COLO668 (cell line): ENCODE measurements around the gene ISLR.

Experiments
- DNase-seq: peaks from one replicate; lab custom pipeline; 2025; ENCODE audit not compliant: unreplicated experiment; lab: John Stamatoyannopoulos, UW

ISLR gene, protein sequence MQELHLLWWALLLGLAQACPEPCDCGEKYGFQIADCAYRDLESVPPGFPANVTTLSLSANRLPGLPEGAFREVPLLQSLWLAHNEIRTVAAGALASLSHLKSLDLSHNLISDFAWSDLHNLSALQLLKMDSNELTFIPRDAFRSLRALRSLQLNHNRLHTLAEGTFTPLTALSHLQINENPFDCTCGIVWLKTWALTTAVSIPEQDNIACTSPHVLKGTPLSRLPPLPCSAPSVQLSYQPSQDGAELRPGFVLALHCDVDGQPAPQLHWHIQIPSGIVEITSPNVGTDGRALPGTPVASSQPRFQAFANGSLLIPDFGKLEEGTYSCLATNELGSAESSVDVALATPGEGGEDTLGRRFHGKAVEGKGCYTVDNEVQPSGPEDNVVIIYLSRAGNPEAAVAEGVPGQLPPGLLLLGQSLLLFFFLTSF

DNA sequence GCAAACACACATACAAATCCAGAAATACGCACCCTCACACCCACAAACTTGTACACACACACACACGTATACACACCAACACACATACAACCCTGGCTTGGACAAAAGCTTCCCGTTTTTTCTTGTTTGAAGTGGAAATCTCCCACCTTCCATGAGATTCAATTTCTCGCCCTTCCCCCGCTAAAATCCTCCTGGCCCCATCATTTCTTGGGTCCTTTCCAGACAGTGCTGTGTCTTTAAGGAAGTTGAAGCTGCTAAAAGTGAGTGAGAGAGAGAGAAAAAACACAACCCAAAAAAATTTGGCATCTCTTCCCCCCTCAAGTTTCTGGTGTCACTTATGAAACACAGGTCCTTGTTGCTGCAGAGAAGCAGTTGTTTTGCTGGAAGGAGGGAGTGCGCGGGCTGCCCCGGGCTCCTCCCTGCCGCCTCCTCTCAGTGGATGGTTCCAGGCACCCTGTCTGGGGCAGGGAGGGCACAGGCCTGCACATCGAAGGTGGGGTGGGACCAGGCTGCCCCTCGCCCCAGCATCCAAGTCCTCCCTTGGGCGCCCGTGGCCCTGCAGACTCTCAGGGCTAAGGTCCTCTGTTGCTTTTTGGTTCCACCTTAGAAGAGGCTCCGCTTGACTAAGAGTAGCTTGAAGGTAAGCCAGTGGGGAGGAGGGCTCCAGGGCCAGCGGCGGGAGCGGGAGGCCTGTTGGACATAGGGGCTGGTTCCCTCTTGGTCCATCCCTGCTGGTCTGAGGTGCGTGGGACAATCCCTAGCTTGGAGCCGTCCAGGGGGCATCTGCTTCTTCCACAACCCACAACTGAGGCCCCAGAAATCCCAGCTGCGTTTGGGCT is at the start of gene ISLR:
TSS of gene ISLR (plus strand) at position 331 of the 839 bp plus-strand sequence. CDS start 1,149 bp downstream, outside the sequence.
- no peak for DNase-seq

DNA sequence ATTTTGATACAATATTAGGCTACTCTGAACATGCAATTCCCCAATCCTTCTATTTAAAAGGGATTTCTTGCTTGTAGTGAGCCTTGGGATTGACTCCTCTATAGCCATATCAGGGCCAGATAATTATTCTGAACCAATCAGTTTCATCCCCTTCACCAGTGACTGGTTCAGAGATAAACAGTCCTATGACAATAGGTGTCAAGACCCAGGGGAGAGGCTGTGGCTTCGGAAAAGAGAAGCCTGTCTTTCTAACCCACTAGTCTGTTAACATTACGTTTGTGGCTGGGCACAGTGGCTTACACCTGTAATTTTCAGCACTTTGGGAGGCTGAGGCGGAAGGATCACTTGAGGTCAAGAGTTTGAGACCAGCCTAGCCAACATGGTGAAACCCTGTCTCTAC is 49.3 kb upstream of the ISLR start:
- DNase-seq = no peak

DNA sequence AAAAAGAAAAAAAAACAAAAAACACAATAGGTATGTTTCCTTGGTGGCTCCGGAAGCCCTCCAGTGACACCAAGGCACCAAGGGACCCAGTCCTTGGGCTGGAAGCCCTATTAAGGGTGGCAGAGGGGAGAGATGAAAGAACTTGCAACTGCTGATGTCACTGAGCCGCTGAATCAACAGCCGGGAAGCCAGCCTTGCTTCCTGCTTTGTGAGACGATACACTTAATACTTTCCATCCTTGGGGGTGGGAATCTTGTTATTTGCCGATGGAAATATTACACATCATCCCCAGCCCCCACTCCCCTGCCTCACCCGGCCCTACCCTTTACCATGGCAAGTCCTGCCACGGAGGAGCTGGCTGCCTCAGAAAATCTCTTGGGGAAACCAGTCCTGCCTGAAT is 48.8 kb upstream of the ISLR start:
- no peak for DNase-seq

DNA sequence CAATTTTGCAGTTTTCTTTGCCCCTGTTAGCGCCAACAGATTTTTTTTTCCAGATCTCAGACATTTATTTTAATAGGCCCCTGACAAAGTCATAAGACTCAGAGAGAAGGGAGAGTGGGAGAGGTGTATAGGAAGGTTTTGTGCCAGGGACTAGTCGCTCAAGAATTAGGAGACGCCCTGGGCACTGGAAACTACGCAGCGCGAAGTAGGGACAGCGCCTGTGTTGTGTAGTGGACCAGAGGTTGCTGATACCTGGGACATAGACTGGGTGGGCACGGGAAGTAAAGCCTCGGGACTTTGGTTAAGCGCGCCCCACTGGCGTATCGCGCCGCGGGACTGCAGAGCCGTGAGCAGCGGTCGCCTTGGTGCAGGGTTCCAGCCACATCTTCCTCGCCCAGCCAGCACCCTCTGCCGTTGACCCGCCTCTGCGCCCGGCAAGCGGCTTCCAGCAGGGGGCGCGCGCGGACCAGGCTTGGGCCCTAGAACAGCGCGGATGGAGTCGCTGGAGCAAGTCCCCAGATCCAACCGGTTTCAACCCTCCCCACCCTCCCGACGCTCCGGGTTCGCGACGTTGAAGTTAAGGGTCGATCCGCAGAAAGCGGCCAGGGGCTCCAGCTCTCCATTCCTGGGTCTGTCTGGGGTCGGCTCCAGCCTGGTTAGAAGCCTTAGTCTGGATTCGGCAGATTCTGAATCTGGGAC is 46.1 kb upstream of the ISLR start:
- DNase-seq = peak; percentile 86

DNA sequence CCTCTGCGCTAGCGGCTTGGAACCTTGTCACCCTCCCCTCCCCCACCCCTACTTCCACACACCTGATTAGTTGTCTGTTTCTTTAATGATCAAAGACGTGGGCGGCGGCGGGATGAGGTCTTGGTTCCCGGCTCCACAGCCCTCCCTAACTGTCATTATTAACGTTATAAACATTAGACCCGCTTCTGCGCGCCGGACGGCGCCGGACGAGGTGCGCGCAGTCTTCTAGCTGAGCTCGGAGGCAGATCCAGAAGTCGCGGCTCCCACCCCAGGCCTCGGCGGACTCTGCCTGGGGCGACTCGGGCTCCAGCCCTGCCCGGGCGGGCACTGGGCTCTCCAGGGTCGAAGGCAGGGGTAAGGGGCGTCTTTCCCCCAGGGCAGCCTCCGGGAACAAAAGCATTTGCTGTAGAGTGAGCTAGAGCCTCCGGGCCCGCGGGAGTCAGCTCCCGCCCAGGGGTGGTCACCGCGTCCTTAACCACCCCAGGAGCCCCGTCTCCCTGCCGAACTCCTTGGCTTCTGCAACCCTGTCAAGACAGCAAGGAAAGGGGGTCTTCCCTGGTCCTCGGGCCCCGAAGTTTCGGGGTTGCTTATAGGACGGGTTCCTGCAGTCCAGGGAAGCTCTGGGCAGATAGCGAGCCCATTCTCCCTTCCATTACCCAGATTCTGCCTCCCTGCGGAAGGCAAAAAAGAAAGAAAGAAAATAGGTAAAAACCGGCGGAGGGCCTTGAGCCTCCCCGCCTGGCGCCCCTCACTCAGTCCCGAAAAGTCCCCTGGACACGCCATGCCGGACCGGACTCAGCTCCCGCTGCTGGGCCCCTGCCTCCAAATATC is 45.3 kb upstream of the ISLR start:
- peak; percentile 24 for DNase-seq

DNA sequence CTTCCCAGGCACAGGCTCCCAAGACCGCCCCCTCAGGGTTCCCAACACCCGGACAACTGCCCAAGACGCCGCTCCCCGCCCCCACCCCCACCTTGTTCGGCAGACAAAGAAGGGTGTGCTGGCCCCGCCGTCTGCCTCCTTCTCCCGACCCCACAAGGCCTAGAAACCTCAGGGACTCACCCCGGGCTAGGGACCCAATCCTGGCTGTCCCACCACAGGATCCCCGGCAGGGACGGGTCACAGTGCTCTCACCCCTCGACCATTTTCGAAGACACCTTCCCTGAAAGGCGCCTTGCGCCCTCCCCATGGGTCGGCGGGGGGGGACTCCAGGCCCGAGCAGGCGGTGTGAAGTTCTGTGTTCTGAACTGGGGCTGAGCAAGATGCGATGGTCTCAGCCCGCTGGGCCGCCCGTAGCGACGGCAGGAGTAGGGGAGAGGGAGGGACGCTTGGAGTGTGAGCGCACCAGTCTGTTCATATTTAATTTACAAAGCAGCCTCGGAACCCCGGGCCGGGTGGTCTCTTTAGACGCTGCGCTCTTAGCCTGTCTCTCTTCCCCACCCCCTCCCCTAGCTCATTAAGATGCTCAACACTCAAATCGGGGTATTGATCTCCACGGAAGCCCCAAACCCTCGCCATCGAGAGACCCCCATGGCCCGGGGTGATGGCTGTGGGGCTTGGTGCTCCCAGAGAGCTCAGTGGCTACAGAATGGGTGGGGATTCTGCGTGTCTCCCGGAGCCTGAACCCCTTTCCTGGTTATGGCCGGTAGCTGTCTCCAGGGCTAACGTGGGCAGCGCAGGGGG is 44.5 kb upstream of the ISLR start:
- no peak for DNase-seq

DNA sequence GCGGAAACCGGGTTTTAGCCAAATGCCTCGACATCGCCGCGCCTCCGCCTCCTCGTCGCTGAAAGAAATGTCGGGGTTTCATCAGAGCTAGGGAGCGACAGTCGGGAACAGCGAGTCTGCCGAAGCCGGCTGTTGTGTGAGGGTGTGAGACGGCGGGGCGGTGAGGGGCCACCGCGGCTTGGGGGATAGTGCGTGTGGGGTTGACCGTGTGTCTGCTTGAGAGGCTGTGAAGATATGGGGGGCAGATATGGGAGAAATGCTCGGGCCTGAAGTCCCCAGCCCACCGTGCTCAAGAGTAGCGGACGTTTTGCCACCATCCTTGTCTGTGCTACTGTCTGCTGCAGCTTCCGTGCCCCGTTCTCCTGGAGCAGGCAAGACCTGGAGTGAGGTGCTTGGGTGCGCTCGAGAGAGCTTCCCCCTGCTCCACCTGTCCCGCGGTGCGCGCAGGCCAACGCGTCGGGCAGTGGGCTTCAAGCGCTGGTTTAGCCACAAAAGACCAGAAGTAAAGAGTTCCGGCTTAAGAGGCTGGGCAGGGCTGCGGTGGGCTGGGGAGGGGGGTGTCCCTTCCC is 43.8 kb upstream of the ISLR start:
- DNase-seq = peak; percentile 17

DNA sequence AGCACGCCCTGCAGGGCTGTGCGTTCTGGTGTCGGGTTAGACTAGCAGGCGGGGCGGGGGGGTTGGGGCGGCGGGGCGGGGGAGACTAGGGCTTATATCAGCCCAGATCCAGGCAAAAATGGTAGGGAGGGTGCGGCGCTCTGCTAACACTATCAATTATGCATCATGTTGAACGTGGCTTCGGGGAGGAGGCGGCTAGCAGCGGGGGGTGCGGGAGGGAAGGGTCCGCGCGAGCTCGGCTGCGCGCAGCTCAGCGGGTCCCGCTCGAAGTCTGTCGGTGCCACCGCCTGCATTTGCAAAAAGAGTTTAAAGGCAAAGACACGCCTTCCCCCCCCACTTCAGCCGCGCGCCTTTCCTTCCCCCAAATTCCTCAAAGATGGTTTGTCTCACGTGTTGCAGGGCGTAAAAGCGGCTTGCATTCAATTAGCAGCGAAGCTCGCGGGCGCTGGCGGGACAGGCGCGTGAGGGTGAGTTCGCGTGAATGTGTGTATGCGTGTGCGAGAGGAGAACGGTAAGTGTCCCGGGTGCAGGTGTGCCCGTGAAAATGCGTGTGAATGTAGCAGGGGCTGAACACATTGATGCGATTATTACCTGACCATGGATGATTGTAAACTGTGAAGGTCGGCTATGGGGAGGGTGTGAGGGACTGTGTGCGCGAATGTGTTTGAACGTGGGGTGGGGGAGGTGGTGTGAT is 43.2 kb upstream of the ISLR start, which contains the start of gene ISLR2:
TSS of gene ISLR2 (plus strand) at position 432 of the 694 bp plus-strand sequence. CDS start 2,169 bp downstream, outside the sequence.
- peak; percentile 15 for DNase-seq

DNA sequence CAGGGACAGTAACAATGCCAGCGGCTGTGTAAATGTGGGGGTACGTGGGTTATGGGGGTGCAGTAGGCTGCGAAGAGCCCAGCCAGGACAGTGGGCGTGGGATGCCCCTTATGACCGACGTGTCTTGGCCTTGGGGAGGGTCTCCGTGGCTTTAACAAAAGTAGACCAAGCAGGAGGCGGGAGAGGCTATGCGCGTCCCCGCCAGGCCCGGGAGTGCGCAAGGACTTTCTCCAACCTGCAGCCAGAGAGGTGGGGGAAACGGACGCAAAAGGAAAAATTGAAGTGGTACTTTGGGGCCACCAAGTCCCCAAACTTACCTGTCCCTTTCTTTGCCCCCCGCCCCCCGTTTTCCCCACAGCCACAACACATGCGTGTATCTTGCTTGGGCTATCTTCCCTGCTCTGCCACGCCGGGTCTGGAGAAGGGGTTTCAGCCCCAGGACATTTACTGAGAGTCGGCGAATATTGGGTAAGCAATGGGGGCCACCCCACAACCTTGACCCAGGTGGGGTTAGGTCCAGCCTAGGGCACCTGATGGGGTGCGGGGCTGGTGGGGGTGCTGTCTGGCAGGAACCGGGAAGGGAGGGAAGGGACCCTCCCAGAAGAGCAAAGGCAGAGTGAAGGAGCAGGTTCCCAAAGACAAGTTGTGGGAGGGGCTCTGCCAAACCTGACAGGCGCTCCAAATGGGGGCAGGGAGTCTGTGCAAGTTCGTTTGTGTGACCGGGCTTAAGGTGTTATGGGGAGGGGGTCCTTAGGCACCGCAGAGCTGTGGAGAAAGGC is 42.5 kb upstream of the ISLR start:
- no peak for DNase-seq

DNA sequence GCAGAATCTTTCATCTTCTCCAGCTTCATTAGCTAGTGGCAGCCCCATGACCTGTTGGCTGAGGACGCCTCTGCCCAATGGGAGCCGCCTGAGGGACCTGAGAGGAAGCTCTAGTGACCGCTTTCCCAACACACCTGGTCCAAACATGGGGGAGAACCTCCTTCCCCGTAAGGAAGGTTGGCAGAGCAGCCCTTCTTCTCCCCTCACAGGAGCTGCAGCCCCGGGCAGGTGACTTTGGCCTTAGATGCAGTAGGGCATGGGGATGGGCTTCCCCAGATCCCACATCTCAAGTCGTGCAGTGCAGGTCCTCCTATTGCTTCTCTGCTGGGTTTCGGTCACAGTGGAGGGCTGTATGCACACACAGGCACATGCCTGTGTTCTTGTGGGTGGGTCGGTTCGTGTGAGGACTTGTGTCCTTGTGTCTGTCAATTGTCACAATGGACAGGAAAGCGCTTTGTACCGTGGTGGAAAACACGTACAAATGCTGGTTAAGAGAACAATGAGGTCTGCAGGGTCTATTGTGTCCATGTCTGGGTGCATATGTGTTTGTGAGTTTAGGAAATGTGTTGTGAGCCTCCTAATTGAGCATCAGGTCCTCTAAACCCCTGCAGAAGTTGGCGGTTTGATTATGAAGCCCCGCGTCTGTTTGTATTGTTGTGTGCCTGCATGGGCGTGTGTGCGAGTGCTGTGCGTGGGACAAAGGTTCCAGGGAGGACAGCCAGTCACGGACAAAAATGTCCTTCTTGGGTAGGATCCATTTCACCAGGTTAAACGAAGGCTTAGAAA is 41.7 kb upstream of the ISLR start:
- DNase-seq = no peak

DNA sequence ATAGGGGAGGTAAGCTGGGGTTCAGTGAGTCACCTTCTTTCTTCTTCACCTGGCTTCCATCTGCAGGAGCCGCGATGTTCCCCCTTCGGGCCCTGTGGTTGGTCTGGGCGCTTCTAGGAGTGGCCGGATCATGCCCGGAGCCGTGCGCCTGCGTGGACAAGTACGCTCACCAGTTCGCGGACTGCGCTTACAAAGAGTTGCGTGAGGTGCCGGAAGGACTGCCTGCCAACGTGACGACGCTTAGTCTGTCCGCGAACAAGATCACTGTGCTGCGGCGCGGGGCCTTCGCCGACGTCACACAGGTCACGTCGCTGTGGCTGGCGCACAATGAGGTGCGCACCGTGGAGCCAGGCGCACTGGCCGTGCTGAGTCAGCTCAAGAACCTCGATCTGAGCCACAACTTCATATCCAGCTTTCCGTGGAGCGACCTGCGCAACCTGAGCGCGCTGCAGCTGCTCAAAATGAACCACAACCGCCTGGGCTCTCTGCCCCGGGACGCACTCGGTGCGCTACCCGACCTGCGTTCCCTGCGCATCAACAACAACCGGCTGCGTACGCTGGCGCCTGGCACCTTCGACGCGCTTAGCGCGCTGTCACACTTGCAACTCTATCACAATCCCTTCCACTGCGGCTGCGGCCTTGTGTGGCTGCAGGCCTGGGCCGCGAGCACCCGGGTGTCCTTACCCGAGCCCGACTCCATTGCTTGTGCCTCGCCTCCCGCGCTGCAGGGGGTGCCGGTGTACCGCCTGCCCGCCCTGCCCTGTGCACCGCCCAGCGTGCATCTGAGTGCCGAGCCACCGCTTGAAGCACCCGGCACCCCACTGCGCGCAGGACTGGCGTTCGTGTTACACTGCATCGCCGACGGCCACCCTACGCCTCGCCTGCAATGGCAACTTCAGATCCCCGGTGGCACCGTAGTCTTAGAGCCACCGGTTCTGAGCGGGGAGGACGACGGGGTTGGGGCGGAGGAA is 40.5 kb upstream of the ISLR start:
- peak; percentile 68 for DNase-seq

DNA sequence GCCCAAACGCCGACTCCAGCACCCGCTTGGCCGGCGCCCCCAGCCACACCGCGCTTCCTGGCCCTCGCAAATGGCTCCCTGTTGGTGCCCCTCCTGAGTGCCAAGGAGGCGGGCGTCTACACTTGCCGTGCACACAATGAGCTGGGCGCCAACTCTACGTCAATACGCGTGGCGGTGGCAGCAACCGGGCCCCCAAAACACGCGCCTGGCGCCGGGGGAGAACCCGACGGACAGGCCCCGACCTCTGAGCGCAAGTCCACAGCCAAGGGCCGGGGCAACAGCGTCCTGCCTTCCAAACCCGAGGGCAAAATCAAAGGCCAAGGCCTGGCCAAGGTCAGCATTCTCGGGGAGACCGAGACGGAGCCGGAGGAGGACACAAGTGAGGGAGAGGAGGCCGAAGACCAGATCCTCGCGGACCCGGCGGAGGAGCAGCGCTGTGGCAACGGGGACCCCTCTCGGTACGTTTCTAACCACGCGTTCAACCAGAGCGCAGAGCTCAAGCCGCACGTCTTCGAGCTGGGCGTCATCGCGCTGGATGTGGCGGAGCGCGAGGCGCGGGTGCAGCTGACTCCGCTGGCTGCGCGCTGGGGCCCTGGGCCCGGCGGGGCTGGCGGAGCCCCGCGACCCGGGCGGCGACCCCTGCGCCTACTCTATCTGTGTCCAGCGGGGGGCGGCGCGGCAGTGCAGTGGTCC is 39.7 kb upstream of the ISLR start:
- no peak for DNase-seq

DNA sequence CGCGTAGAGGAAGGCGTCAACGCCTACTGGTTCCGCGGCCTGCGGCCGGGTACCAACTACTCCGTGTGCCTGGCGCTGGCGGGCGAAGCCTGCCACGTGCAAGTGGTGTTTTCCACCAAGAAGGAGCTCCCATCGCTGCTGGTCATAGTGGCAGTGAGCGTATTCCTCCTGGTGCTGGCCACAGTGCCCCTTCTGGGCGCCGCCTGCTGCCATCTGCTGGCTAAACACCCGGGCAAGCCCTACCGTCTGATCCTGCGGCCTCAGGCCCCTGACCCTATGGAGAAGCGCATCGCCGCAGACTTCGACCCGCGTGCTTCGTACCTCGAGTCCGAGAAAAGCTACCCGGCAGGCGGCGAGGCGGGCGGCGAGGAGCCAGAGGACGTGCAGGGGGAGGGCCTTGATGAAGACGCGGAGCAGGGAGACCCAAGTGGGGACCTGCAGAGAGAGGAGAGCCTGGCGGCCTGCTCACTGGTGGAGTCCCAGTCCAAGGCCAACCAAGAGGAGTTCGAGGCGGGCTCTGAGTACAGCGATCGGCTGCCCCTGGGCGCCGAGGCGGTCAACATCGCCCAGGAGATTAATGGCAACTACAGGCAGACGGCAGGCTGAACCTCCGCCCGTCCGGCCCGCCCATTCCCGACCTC is 39.0 kb upstream of the ISLR start:
- DNase-seq = peak; percentile 64

DNA sequence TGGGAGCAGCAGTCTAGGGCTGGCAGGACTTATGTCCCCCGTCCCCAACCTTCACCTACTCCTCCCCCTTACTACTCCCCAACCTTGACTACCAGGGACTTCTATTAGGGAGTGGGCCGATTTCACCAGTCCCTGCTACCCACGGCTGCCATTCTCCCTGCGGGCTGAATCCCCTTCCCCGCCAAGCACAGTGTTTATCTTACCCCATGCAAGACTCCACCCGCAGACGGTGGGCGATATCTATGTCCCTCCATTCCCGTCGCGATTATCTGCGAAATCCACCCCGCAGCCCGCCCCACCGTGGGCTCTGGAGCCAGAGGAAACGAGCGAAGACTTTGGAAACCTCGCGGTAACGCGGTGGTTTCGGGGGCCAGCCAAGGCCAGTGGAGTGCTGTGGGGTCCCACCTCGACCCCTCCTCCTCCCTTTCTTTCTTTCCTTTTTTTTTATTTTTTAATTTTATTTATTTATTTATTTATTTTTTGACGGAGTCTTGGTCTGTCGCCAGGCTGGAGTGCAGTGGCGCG is 38.4 kb upstream of the ISLR start:
- DNase-seq = no peak

DNA sequence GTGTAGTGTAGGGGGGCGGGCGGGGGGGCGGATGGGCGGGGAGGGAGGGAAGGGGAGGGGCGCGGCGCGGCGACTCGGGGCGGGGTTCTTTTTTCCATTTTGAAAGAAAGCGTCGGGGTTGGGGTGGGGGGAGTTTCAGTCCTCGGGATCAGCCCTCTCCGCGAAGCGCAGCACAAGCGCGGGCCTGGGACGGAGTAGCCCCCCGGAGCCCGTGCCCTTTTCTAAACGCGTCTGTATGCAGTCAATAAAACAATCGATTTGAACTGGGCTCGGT is 37.0 kb upstream of the ISLR start:
- DNase-seq = no peak
